ENCODE data around the gene RALGPS1. TPM values are rescaled to one million over a fixed set of nuclear protein-coding genes. Genes with fewer than 3 reads are reported as not detected.

Gene RALGPS1
- total RNA-seq, 4 donors from 2014 or later, result 7.3 to 22.4 (median 15.4) TPM

DNA sequence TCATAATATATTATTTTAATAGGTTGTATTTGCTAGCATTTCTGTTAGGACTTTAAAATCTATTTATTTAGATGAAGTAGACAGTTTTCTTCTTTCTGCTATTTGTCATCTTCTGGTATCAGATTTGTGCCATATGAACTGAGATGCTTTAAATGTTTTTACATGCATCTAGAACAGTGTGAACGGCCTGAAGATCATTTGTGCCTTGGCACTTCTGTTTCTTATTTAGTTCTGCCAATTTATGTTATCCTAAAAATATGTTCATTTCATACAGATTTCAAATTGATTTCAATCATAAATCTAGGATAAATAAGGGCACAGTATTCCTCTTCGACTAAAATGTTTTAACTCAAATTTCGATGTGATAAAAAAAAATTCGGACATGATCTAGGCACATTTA lies 38.1 kb upstream of the RALGPS1 start:
- WGBS, 2 donors, result 69 to 70% methylated on average over 4 of the region's 4 CpGs
- DNase-seq (ENCODE audit: low spot score in 2 of 2), result no peak
- intact Hi-C loops (cut with DNase I; ENCODE audit: low total_unique reads), result no loop called here
- TF ChIP-seq, protein P1, sequence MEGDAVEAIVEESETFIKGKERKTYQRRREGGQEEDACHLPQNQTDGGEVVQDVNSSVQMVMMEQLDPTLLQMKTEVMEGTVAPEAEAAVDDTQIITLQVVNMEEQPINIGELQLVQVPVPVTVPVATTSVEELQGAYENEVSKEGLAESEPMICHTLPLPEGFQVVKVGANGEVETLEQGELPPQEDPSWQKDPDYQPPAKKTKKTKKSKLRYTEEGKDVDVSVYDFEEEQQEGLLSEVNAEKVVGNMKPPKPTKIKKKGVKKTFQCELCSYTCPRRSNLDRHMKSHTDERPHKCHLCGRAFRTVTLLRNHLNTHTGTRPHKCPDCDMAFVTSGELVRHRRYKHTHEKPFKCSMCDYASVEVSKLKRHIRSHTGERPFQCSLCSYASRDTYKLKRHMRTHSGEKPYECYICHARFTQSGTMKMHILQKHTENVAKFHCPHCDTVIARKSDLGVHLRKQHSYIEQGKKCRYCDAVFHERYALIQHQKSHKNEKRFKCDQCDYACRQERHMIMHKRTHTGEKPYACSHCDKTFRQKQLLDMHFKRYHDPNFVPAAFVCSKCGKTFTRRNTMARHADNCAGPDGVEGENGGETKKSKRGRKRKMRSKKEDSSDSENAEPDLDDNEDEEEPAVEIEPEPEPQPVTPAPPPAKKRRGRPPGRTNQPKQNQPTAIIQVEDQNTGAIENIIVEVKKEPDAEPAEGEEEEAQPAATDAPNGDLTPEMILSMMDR (IDR thresholded peaks at IDR 0.05), result no peak
- no peak for TF ChIP-seq POLR2A (IDR thresholded peaks at IDR 0.05)
- H3K4me3 ChIP-seq (ENCODE audit: low read depth, poor library complexity, severe bottlenecking), result no peak overlapping the region

DNA sequence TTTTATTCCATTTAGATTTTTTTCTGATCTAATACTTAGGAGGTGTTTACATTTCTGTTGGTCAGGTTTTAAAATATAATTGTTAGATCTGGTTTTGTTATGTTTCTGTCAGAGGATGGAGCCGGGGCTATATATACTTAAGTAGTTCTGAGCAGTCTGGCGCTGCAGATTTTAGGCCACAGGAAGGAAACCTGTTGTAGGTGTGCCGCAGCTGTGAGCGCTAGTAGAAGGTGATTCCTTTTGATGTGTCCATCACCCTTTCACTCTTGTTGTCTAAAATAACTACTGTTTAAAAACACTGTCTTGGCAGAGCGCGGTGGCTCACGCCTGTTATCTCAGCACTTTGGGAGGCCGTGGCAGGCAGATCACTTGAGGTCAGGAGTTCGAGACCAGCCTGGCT lies 37.2 kb upstream of the RALGPS1 start:
- 89 to 95% methylated on average over 9 of the region's 9 CpGs for WGBS, 2 donors
- H3K4me3 ChIP-seq (ENCODE audit: low read depth, poor library complexity, severe bottlenecking), result no peak overlapping the region
- intact Hi-C loops (cut with DNase I; ENCODE audit: low total_unique reads), result no loop called here
- TF ChIP-seq, protein P1 (IDR thresholded peaks at IDR 0.05), result no peak
- TF ChIP-seq POLR2A (IDR thresholded peaks at IDR 0.05), result no peak
- DNase-seq (ENCODE audit: low spot score in 2 of 2), result no peak

- intact Hi-C loops (cut with DNase I; ENCODE audit: low total_unique reads), result no loop called here
- WGBS, 2 donors, result 77 to 83% methylated on average over 9 of the region's 9 CpGs
- DNase-seq (ENCODE audit: low spot score in 2 of 2), result no peak
- no peak overlapping the region for H3K4me3 ChIP-seq (ENCODE audit: low read depth, poor library complexity, severe bottlenecking)
- TF ChIP-seq, protein P1 (IDR thresholded peaks at IDR 0.05), result no peak
- no peak for TF ChIP-seq POLR2A (IDR thresholded peaks at IDR 0.05)
Measured at GRCh38 chr9:126879288-126879687, 35.3 kb upstream of the RALGPS1 start.

- intact Hi-C loops (cut with DNase I; ENCODE audit: low total_unique reads), result no loop called here
- no peak for TF ChIP-seq POLR2A (IDR thresholded peaks at IDR 0.05)
- TF ChIP-seq, protein P1 (IDR thresholded peaks at IDR 0.05), result no peak
- no peak for DNase-seq (ENCODE audit: low spot score in 2 of 2)
- WGBS, 2 donors, result 91 to 95% methylated on average over 23 of the region's 23 CpGs
- no peak overlapping the region for H3K4me3 ChIP-seq (ENCODE audit: low read depth, poor library complexity, severe bottlenecking)
Measured at GRCh38 chr9:126880226-126880946, 34.2 kb upstream of the RALGPS1 start.

DNA sequence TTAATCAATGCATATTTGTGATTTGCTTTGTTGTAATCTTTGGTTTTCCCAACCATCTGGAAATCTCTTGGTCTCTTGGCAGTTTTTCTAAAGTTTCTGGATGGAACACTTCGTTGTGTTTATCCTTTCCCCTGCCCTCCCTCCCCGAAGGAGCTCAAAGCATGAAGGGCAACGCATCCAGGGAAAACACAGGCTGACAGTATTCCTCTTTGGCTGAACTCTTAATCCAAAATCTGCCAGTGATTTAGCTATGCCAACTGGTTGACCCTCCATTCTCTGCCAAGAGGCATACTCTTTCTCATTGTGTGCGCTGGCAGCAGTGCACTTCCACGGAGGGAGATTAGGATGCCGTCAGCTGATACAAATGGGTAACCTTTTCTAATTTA lies 33.6 kb upstream of the RALGPS1 start:
- no peak for DNase-seq (ENCODE audit: low spot score in 2 of 2)
- no peak overlapping the region for H3K4me3 ChIP-seq (ENCODE audit: low read depth, poor library complexity, severe bottlenecking)
- 75 to 82% methylated on average over 6 of the region's 6 CpGs for WGBS, 2 donors
- intact Hi-C loops (cut with DNase I; ENCODE audit: low total_unique reads), result no loop called here
- no peak for TF ChIP-seq POLR2A (IDR thresholded peaks at IDR 0.05)
- TF ChIP-seq, protein P1 (IDR thresholded peaks at IDR 0.05), result no peak

GRCh38 chr9:126882746-126883145 lies 31.8 kb upstream of the RALGPS1 start:
- TF ChIP-seq, protein P1 (IDR thresholded peaks at IDR 0.05), result no peak
- no peak for TF ChIP-seq POLR2A (IDR thresholded peaks at IDR 0.05)
- no peak for DNase-seq (ENCODE audit: low spot score in 2 of 2)
- intact Hi-C loops (cut with DNase I; ENCODE audit: low total_unique reads), result no loop called here
- no peak overlapping the region for H3K4me3 ChIP-seq (ENCODE audit: low read depth, poor library complexity, severe bottlenecking)
- 87 to 91% methylated on average over 11 of the region's 11 CpGs for WGBS, 2 donors

All from lower leg skin (tissue), 4 donors.